A549 (cell line): ENCODE data around the gene HNRNPA1. TPM values are rescaled to one million over a fixed set of nuclear protein-coding genes. Genes with fewer than 3 reads are reported as not detected.

Source experiments
- ATAC-seq, 2 experiments: fragments of 200-7000 bp in 1 of 2; fragments of >200 bp in 1 of 2; cut with Nextera tagmentation in 1 of 2; cut with Tn5 transposase in 1 of 2; 3 replicates each; pipeline versions ENCODE4 v1.8.0 to v1.9.1; 2018 to 2020; ENCODE audit warnings: mild to moderate bottlenecking in 1 of 2, moderate library complexity in 1 of 2
- CTCF ChIA-PET: fragments of 300-600 bp; sonication (Branson Sonifier 250); formaldehyde crosslinking; extraction: SDS; loops from one replicate; lab custom pipeline; 2021; ENCODE audit warnings: antibody characterized with exemption, inconsistent platforms; lab: Yijun Ruan, JAX
- POLR2A ChIA-PET: fragments of 350-600 bp; formaldehyde crosslinking; extraction: SDS; loops from one replicate; lab custom pipeline; 2021; ENCODE audit warnings: antibody characterized with exemption, inconsistent platforms; lab: Yijun Ruan, JAX
- DNase-seq, 2 experiments: peaks; one replicate each; pipeline versions ENCODE4 v3.0.0 to v3.0.0-alpha.2; 2011 to 2016; ENCODE audit warnings: low read depth in 1 of 2, low spot score in 1 of 2
- FAIRE-seq: peaks from 2 replicates; lab custom pipeline; 2011; peaks lifted over from hg19 to GRCh38; lab: Jason Lieb, UNC
- H3K27ac ChIP-seq, 2 experiments: fragments of >200 bp; sonication (Bioruptor Twin); formaldehyde crosslinking; 3 replicates each; pipeline ENCODE4 v1.5.1; 2016 to 2017
- H3K4me1 ChIP-seq: fragments of >200 bp; sonication (Bioruptor Twin); formaldehyde crosslinking; 3 replicates; pipeline ENCODE4 v1.6.1; 2016
- H3K4me2 ChIP-seq: fragments of >200 bp; sonication (Bioruptor Twin); formaldehyde crosslinking; 3 replicates; pipeline ENCODE4 v1.6.1; 2016
- H3K4me3 ChIP-seq: fragments of >200 bp; sonication (Bioruptor Twin); formaldehyde crosslinking; 3 replicates; pipeline ENCODE4 v1.5.1; 2016
- H3K9me3 ChIP-seq: fragments of >200 bp; sonication (Bioruptor Twin); formaldehyde crosslinking; 3 replicates; pipeline ENCODE4 v1.6.1; 2016
- CBX2 ChIP-seq: fragments of 200-600 bp; sonication (generic); IDR thresholded peaks from 2 replicates; pipeline ENCODE4 v1.6.1; 2016; ENCODE audit warnings: low read depth, mild to moderate bottlenecking, borderline replicate concordance
- CHD2 ChIP-seq: fragments of 150-350 bp; IDR thresholded peaks from 2 replicates; pipeline ENCODE4 v1.6.1; 2014; ENCODE audit warnings: low read length; ENCODE audit not compliant: partially characterized antibody
- CTCF ChIP-seq: fragments of >200 bp; sonication (Bioruptor Twin); formaldehyde crosslinking; IDR thresholded peaks from 3 replicates; pipeline ENCODE4 v1.5.1; 2016
- EHMT2 ChIP-seq: fragments of 200-600 bp; sonication (generic); IDR thresholded peaks from 2 replicates; pipeline ENCODE4 v1.6.1; 2016; ENCODE audit warnings: antibody characterized with exemption, low read depth, mild to moderate bottlenecking, moderate library complexity
- GATA3 ChIP-seq: IDR thresholded peaks from 2 replicates; pipeline ENCODE4 v1.6.1; 2012; ENCODE audit warnings: borderline replicate concordance
- HMGXB4 ChIP-seq: fragments of 250-450 bp; sonication (Bioruptor Pico); IDR thresholded peaks from 2 replicates; pipeline ENCODE4 v1.5.0; 2021; ENCODE audit warnings: mild to moderate bottlenecking, moderate library complexity, borderline replicate concordance
- HOXB5 ChIP-seq: fragments of 250-450 bp; sonication (Bioruptor Pico); IDR thresholded peaks from 2 replicates; pipeline ENCODE4 v1.5.0; 2020; ENCODE audit warnings: mild to moderate bottlenecking, moderate library complexity
- KDM1A ChIP-seq: fragments of 200-600 bp; sonication (generic); IDR thresholded peaks from 2 replicates; pipeline ENCODE4 v1.6.1; 2016; ENCODE audit warnings: low read depth, mild to moderate bottlenecking
- NPAS2 ChIP-seq: fragments of 250-450 bp; sonication (Bioruptor Pico); IDR thresholded peaks from 2 replicates; pipeline ENCODE4 v1.8.0; 2022; ENCODE audit warnings: mild to moderate bottlenecking, moderate library complexity, borderline replicate concordance
- NR3C1 ChIP-seq: fragments of >200 bp; sonication (Bioruptor Twin); formaldehyde crosslinking; IDR thresholded peaks from 3 replicates; pipeline ENCODE4 v1.6.1; 2017
- POLR2A ChIP-seq: IDR thresholded peaks from 2 replicates; pipeline ENCODE4 v1.6.1; 2012; ENCODE audit warnings: mild to moderate bottlenecking, low read length
- POLR2AphosphoS2 ChIP-seq: conservative IDR thresholded peaks from 2 replicates; pipeline ENCODE4 v1.6.1; 2012; ENCODE audit warnings: low read length, improper control_type of control experiment, inconsistent platforms
- RARB ChIP-seq: fragments of 250-450 bp; sonication (Bioruptor Pico); IDR thresholded peaks from 2 replicates; pipeline ENCODE4 v1.8.0; 2021; ENCODE audit warnings: mild to moderate bottlenecking, moderate library complexity
- RCOR1 ChIP-seq: fragments of 150-350 bp; IDR thresholded peaks from 2 replicates; pipeline ENCODE4 v1.6.1; 2014; ENCODE audit warnings: antibody characterized with exemption, low read length, low read depth
- REST ChIP-seq: fragments of 200-600 bp; sonication (generic); IDR thresholded peaks from 2 replicates; pipeline ENCODE4 v1.6.1; 2016; ENCODE audit warnings: antibody characterized with exemption, mild to moderate bottlenecking, moderate library complexity
- TFCP2L1 ChIP-seq: fragments of 250-450 bp; sonication (Bioruptor Pico); IDR thresholded peaks from 2 replicates; pipeline ENCODE4 v1.5.0; 2021; ENCODE audit warnings: mild to moderate bottlenecking
- ZC3H11A ChIP-seq: fragments of 450-650 bp; IDR thresholded peaks from 2 replicates; pipeline ENCODE4 v1.6.1; 2014; ENCODE audit warnings: antibody characterized with exemption, mild to moderate bottlenecking
- ZNF302 ChIP-seq: fragments of 250-450 bp; sonication (Bioruptor Pico); IDR thresholded peaks from 2 replicates; pipeline ENCODE4 v1.9.0; 2021; ENCODE audit warnings: inconsistent platforms, mild to moderate bottlenecking, moderate library complexity
- ZSCAN20 ChIP-seq: fragments of 250-450 bp; sonication (Bioruptor Pico); IDR thresholded peaks from 2 replicates; pipeline ENCODE4 v1.8.0; 2022; ENCODE audit warnings: mild to moderate bottlenecking, moderate library complexity
- WGBS: methylation state at CpG from one replicate; pipeline ENCODE4 v1.1.6; 2017; ENCODE audit errors: missing lambda C conversion rate; 5-methylcytosine and 5-hydroxymethylcytosine counted together
- polyA plus RNA-seq, 4 experiments: library from polyadenylated mRNA; depleted of rRNA in 3 of 4; stranded (reverse); fragments of >200 nt; fragmentation: RNase III in 1 of 4; extraction: RNeasy Plus Mini Kit Qiagen cat#74134 plus additional on column Dnase treatment in 1 of 4; gene quantifications; 2 replicates in 3 of 4; 3 replicates in 1 of 4; pipeline ENCODE4 v1.2.3, GENCODE V29; 2011 to 2017

The HNRNPA1 gene
- polyA plus RNA-seq, 2 of the 4 experiments (the other 2 are of a cell fraction), result 880 to 1,479 TPM

GRCh38 chr12:54299515-54300224 lies 19.1 kb downstream of the HNRNPA1 start:
- DNase-seq, result no peak
- TF ChIP-seq HOXB5 (CRISPR knock-in tag) (no peak), EHMT2 (no peak), ZC3H11A (no peak), CHD2 (no peak), RARB (CRISPR knock-in tag) (no peak), GATA3 (no peak), TFCP2L1 (CRISPR knock-in tag) (no peak)
- peak in 1 of 2 experiments; percentile 21; a peak in 3 of 6 replicates for ATAC-seq
- Histone ChIP-seq H3K4me2 (peak overlapping the region; percentile 85), H3K9me3 (no peaks in the 10 kb centered on the region), H3K4me1 (peaks cover 31% of the 10 kb centered on the region), H3K4me3 (no peak overlapping the region), H3K27ac (peak overlapping the region in 1 of 2 experiments; percentile 81; a peak in 2 of 6 replicates)
- no peak for FAIRE-seq
- ChIA-PET POLR2A (interaction anchor here (0.9 to 2.6 kb wide), 5 partner anchors 11 to 59 kb away, joined by 3 to 9 read pairs (median 4); partner anchors contain the start of genes CBX5 and HNRNPA1), CTCF (interaction anchor here (0.8 to 3.3 kb wide), 13 partner anchors 8 to 85 kb away, joined by 3 to 18 read pairs (median 4); no protein-coding TSS in a partner anchor)
- 63% methylated on average over 8 of the region's 8 CpGs for WGBS

- ATAC-seq (peak in 1 of 2 experiments; percentile 48; a peak in 3 of 6 replicates), DNase-seq (no peak), FAIRE-seq (no peak)
- WGBS, result 34% methylated on average over 3 of the region's 3 CpGs
- Histone ChIP-seq H3K4me1 (peaks cover 32% of the 10 kb centered on the region), H3K27ac (peak overlapping the region; percentile 34 to 81; a peak in 4 of 6 replicates), H3K4me2 (peak overlapping the region; percentile 85), H3K4me3 (peak overlapping the region; percentile 29), H3K9me3 (no peaks in the 10 kb centered on the region)
- ChIA-PET POLR2A (interaction anchor here (0.8 to 2.6 kb wide), 5 partner anchors 12 to 59 kb away, joined by 4 to 13 read pairs (median 8); partner anchors contain the start of genes CBX5, COPZ1 and HNRNPA1), CTCF (interaction anchor here (0.6 to 3.3 kb wide), 9 partner anchors 9 to 63 kb away, joined by 3 to 18 read pairs (median 4); no protein-coding TSS in a partner anchor)
- no peak for TF ChIP-seq ZNF302
- no peak for TF ChIP-seq ZSCAN20
- no peak for TF ChIP-seq POLR2AphosphoS2
- TF ChIP-seq RCOR1, result no peak
- TF ChIP-seq POLR2A, result no peak
- TF ChIP-seq HOXB5 (CRISPR knock-in tag), result no peak
- no peak for TF ChIP-seq CTCF
- no peak for TF ChIP-seq KDM1A
- no peak for TF ChIP-seq NPAS2 (CRISPR knock-in tag)
- TF ChIP-seq NR3C1, result no peak
- no peak for TF ChIP-seq HMGXB4
- TF ChIP-seq CBX2, result no peak
- no peak for TF ChIP-seq REST
Observed at GRCh38 chr12:54300225-54300731, 19.8 kb downstream of the HNRNPA1 start.
